Measurements from ENCODE around the gene BFSP2.

Gene BFSP2

GRCh38 chr3:133381346-133382109 lies 18.3 kb upstream of the BFSP2 start:
- TF ChIP-seq CTCF (IDR thresholded peaks at IDR 0.05; ENCODE audit: low read depth, low read length), result no peak
- no peak for DNase-seq (ENCODE audit: low read depth in 2 of 2)
- no peak overlapping the region for H3K4me3 ChIP-seq (replicated peaks in 1 of 2; ENCODE audit: low read depth in 2 of 2, low read length in 2 of 2)

- DNase-seq (ENCODE audit: low read depth in 2 of 2), result no peak
- TF ChIP-seq CTCF (IDR thresholded peaks at IDR 0.05; ENCODE audit: low read depth, low read length), result no peak
- no peak overlapping the region for H3K4me3 ChIP-seq (replicated peaks in 1 of 2; ENCODE audit: low read depth in 2 of 2, low read length in 2 of 2)
Observed at GRCh38 chr3:133383175-133383574, 16.7 kb upstream of the BFSP2 start.

- DNase-seq (ENCODE audit: low read depth in 2 of 2), result no peak
- H3K4me3 ChIP-seq (replicated peaks in 1 of 2; ENCODE audit: low read depth in 2 of 2, low read length in 2 of 2), result no peak overlapping the region
- TF ChIP-seq CTCF (IDR thresholded peaks at IDR 0.05; ENCODE audit: low read depth, low read length), result no peak
Observed at GRCh38 chr3:133383741-133384140, 16.1 kb upstream of the BFSP2 start.

GRCh38 chr3:133384331-133385027 lies 15.4 kb upstream of the BFSP2 start:
- peak; percentile 79 for TF ChIP-seq CTCF (IDR thresholded peaks at IDR 0.05; ENCODE audit: low read depth, low read length)
- peak; percentile 54 to 65 for DNase-seq (ENCODE audit: low read depth in 2 of 2)
- H3K4me3 ChIP-seq (replicated peaks in 1 of 2; ENCODE audit: low read depth in 2 of 2, low read length in 2 of 2), result no peak overlapping the region

- no peak for DNase-seq (ENCODE audit: low read depth in 2 of 2)
- TF ChIP-seq CTCF (IDR thresholded peaks at IDR 0.05; ENCODE audit: low read depth, low read length), result no peak
- H3K4me3 ChIP-seq (replicated peaks in 1 of 2; ENCODE audit: low read depth in 2 of 2, low read length in 2 of 2), result no peak overlapping the region
Observed at GRCh38 chr3:133386876-133387275, 13.0 kb upstream of the BFSP2 start.

GRCh38 chr3:133387341-133387740 lies 12.5 kb upstream of the BFSP2 start:
- H3K4me3 ChIP-seq (replicated peaks in 1 of 2; ENCODE audit: low read depth in 2 of 2, low read length in 2 of 2), result no peak overlapping the region
- TF ChIP-seq CTCF (IDR thresholded peaks at IDR 0.05; ENCODE audit: low read depth, low read length), result no peak
- no peak for DNase-seq (ENCODE audit: low read depth in 2 of 2)
